SK-N-SH treated with all-trans-retinoic acid at 6 μM for 48 hours (cell line): ENCODE measurements around the gene PLCD4.

Source experiments
- ZC3H10 ChIP-seq: fragments of 250-450 bp; sonication (Bioruptor Pico); IDR thresholded peaks from 2 replicates; pipeline ENCODE4 v1.5.1; 2021; ENCODE audit warnings: mild to moderate bottlenecking, moderate library complexity
- ZFP3 ChIP-seq: fragments of 250-450 bp; sonication (Bioruptor Pico); IDR thresholded peaks from 2 replicates; pipeline ENCODE4 v1.5.0; 2020; ENCODE audit warnings: mild to moderate bottlenecking, moderate library complexity

DNA sequence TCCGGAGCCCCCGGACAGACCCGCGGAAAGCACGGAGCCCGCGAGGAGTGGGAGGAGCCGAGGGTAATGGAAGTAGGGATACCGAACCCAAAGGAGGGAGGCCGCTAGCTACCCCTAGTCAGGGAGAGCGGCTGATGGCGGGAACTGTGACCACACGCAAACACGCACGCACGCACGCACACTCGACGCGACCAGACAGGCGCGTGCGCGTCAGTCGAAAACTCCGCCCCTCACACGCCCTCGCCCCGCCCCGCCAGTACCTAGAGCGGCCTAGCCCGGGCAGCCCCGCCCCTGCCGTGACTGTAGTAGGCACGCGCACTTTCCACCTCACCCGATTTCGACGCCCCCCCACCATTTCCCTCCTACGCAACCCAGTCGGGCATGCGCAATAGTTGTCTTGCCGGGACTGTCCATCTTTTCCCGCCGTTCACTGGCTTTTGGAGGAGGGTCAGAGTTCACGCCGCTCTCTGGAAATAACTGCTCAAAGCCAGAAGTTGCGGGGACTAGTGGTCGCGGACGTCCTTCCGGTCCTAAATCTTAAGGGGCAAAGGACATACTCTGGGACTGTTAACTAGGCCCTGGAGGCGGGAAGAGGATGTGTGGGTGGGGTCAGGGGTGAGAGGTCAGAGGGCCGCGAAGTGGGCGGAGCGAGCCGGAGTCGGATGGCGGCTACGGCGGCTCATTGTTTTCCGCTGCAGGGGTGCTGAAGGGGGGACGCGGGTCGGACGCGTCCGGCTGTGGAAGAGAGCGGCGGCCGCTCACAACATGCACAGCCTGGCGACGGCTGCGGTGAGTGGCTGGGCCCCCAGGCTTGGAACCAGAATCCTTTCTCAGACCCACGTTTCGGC is 39.3 kb upstream of the PLCD4 start, which contains the start of the genes CNOT9 and USP37:
- no peak for TF ChIP-seq ZFP3 (CRISPR knock-in tag)
- TF ChIP-seq ZC3H10: no peak
